ENCODE measurements around the gene NDUFB10. TPM values are rescaled to one million over a fixed set of nuclear protein-coding genes. Genes with fewer than 3 reads are reported as not detected.

The NDUFB10 gene
- total and polyA plus RNA-seq, 2 donors (not counting 1 experiment from before 2014, with no cell fraction given), result 123 to 149 TPM

- Histone ChIP-seq H3K27ac (ENCODE audit: insufficient read depth, low read length) (no peak overlapping the region), H3K36me3 (ENCODE audit: control insufficient read depth, insufficient read depth, low read length) (no peaks in the 10 kb centered on the region), H3K79me2 (ENCODE audit: control insufficient read depth, insufficient read depth, low read length) (no peaks in the 10 kb centered on the region), H4K20me1 (ENCODE audit: control insufficient read depth, extremely low read depth, insufficient read depth, low read length) (no peaks in the 10 kb centered on the region), H3K4me1 (ENCODE audit: control insufficient read depth, extremely low read depth, insufficient read depth, low read length) (no peaks in the 10 kb centered on the region), H3K4me2 (ENCODE audit: extremely low read depth, insufficient read depth, low read length) (no peak overlapping the region), H3K4me3 (replicated peaks in 1 of 4; ENCODE audit: control extremely low read depth in 1 of 4, insufficient read depth in 1 of 4, low read depth in 3 of 4, low read length in 4 of 4) (no peak overlapping the region), H3K27me3 (ENCODE audit: control insufficient read depth, insufficient read depth, low read length) (peaks cover 41% of the 10 kb centered on the region), H3K9me3 (ENCODE audit: control insufficient read depth, insufficient read depth, low read depth, low read length) (no peaks in the 10 kb centered on the region), H2AFZ (ENCODE audit: low read length) (no peak overlapping the region), H3K9ac (ENCODE audit: insufficient read depth, low read length) (no peak overlapping the region)
- peak; percentile 89 for TF ChIP-seq EZH2 (IDR thresholded peaks at IDR 0.05; ENCODE audit: low read length, missing control alignments)
- TF ChIP-seq CTCF (conservative IDR thresholded peaks at IDR 0.05 in 1 of 2, IDR thresholded peaks at IDR 0.05 in 1 of 2; ENCODE audit: low read depth in 1 of 2, low read length in 2 of 2), result no peak
- no peak for DNase-seq (ENCODE audit: low read depth in 2 of 2)
Measured at GRCh38 chr16:1917056-1917664, 42.2 kb upstream of the NDUFB10 start.

- Histone ChIP-seq H3K4me2 (ENCODE audit: extremely low read depth, insufficient read depth, low read length) (no peak overlapping the region), H3K79me2 (ENCODE audit: control insufficient read depth, insufficient read depth, low read length) (no peaks in the 10 kb centered on the region), H3K4me1 (ENCODE audit: control insufficient read depth, extremely low read depth, insufficient read depth, low read length) (no peaks in the 10 kb centered on the region), H3K4me3 (replicated peaks in 1 of 4; ENCODE audit: control extremely low read depth in 1 of 4, insufficient read depth in 1 of 4, low read depth in 3 of 4, low read length in 4 of 4) (no peak overlapping the region), H3K36me3 (ENCODE audit: control insufficient read depth, insufficient read depth, low read length) (no peaks in the 10 kb centered on the region), H2AFZ (ENCODE audit: low read length) (no peak overlapping the region), H3K9me3 (ENCODE audit: control insufficient read depth, insufficient read depth, low read depth, low read length) (no peaks in the 10 kb centered on the region), H3K27ac (ENCODE audit: insufficient read depth, low read length) (no peak overlapping the region), H3K9ac (ENCODE audit: insufficient read depth, low read length) (no peak overlapping the region), H4K20me1 (ENCODE audit: control insufficient read depth, extremely low read depth, insufficient read depth, low read length) (no peaks in the 10 kb centered on the region), H3K27me3 (ENCODE audit: control insufficient read depth, insufficient read depth, low read length) (peaks cover 43% of the 10 kb centered on the region)
- no peak for DNase-seq (ENCODE audit: low read depth in 2 of 2)
- TF ChIP-seq EZH2 (IDR thresholded peaks at IDR 0.05; ENCODE audit: low read length, missing control alignments), result peak; percentile 79
- no peak for TF ChIP-seq CTCF (conservative IDR thresholded peaks at IDR 0.05 in 1 of 2, IDR thresholded peaks at IDR 0.05 in 1 of 2; ENCODE audit: low read depth in 1 of 2, low read length in 2 of 2)
Measured at GRCh38 chr16:1917665-1918350, 41.5 kb upstream of the NDUFB10 start.

- Histone ChIP-seq H3K27ac (ENCODE audit: insufficient read depth, low read length) (no peak within 1 kb of the TSS), H2AFZ (ENCODE audit: low read length) (no peak within 1 kb of the TSS), H3K9me3 (ENCODE audit: control insufficient read depth, insufficient read depth, low read depth, low read length) (no peaks in the 10 kb centered on the region), H3K4me3 (replicated peaks in 1 of 4; ENCODE audit: control extremely low read depth in 1 of 4, insufficient read depth in 1 of 4, low read depth in 3 of 4, low read length in 4 of 4) (no peak within 1 kb of the TSS), H3K27me3 (ENCODE audit: control insufficient read depth, insufficient read depth, low read length) (peaks cover 51% of the 10 kb centered on the region), H3K36me3 (ENCODE audit: control insufficient read depth, insufficient read depth, low read length) (no peaks in the 10 kb centered on the region), H3K79me2 (ENCODE audit: control insufficient read depth, insufficient read depth, low read length) (no peaks in the 10 kb centered on the region), H4K20me1 (ENCODE audit: control insufficient read depth, extremely low read depth, insufficient read depth, low read length) (no peaks in the 10 kb centered on the region), H3K4me2 (ENCODE audit: extremely low read depth, insufficient read depth, low read length) (no peak within 1 kb of the TSS), H3K4me1 (ENCODE audit: control insufficient read depth, extremely low read depth, insufficient read depth, low read length) (peaks cover 4% of the 10 kb centered on the region), H3K9ac (ENCODE audit: insufficient read depth, low read length) (no peak within 1 kb of the TSS)
- no peak for DNase-seq (ENCODE audit: low read depth in 2 of 2)
- TF ChIP-seq CTCF (conservative IDR thresholded peaks at IDR 0.05 in 1 of 2, IDR thresholded peaks at IDR 0.05 in 1 of 2; ENCODE audit: low read depth in 1 of 2, low read length in 2 of 2) (no peak), EZH2 (IDR thresholded peaks at IDR 0.05; ENCODE audit: low read length, missing control alignments) (peak; percentile 91)
Measured at GRCh38 chr16:1918351-1919326, 40.7 kb upstream of the NDUFB10 start, which contains the start of gene HS3ST6. Gene HS3ST6 (minus strand): TSS chr16:1918415. CDS start chr16:1918323, 92 bp downstream.
